Lower leg skin (tissue), 3 donors: ENCODE results near the gene CSHL1.

Source experiments
- CTCF ChIP-seq, 3 donors: fragments of 450-650 bp; IDR thresholded peaks; one replicate each; pipeline ENCODE4 v1.5.1; 2016; ENCODE audit warnings: antibody characterized with exemption in 3 of 3, mild to moderate bottlenecking in 3 of 3, moderate library complexity in 2 of 3
- POLR2A ChIP-seq, 2 donors: fragments of 450-650 bp; IDR thresholded peaks; one replicate each; pipeline ENCODE4 v1.6.1; 2016 to 2017; ENCODE audit warnings: antibody characterized with exemption in 2 of 2, mild to moderate bottlenecking in 1 of 2, moderate library complexity in 1 of 2

GRCh38 chr17:63927464-63928171, 16.6 kb upstream of the CSHL1 start:
- TF ChIP-seq CTCF (IDR thresholded peaks at IDR 0.05) = no peak
- no peak for TF ChIP-seq POLR2A (IDR thresholded peaks at IDR 0.05)
